Measurements from ENCODE around the gene COLGALT1. TPM values are rescaled to one million over a fixed set of nuclear protein-coding genes. Genes with fewer than 3 reads are reported as not detected.

The COLGALT1 gene
- total RNA-seq, 2 experiments from 2014 or later: 55.4 to 62.0 TPM

DNA sequence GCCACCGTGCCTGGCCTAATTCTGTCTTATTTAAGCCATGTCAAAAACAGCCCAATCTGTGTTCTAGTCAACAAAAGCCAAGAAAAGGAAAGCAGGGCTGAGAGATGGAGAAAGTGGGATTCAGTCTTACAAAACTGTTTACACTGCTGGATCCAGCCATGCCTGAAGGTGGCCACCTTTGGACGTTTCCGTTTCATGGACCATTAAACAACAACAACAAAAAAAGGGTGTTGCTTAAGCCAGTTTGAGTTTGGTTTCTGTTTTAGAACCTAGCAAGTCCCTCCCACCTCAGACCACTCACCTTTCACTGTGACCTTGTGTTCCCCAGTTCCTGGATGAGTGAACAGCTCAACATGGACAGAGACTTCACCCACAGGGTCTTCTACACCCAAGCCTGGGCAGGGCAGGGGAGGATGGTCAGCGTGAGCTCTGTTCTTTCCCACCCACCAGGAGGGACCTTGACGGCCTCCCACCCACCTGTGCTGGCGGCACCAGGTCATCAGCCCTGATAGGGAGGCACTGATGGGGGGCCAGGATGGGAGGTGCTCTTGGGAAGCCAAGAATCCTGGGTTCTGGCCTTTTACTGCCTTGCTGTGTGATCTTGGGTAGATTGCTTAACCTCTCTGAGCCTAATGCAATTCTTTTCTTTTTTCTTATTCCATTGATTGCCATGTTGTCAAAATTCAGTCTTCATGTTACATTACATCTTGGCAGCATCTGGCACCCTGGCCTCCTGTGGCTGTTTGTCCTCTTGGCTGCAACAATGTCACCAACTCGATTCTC, 56.2 kb downstream of the COLGALT1 start:
- Mint-ChIP-seq H3K9me3 (peaks cover 2% of the 10 kb centered on the region), H3K27ac (no peak overlapping the region), H3K4me1 (peaks cover 4% of the 10 kb centered on the region), H3K27me3 (peaks cover 8% of the 10 kb centered on the region), H3K4me3 (no peak overlapping the region), H3K36me3 (ENCODE audit: low read depth) (no peaks in the 10 kb centered on the region)
- DNase-seq: no peak
- POLR2A ChIA-PET: interaction anchor here (0.6 kb wide), 1 partner anchor 1182 kb away, joined by 4 read pairs; no protein-coding TSS in a partner anchor
- CTCF ChIA-PET: interaction anchor here (0.6 kb wide), 2 partner anchors 127 to 229 kb away, joined by 3 read pairs; no protein-coding TSS in a partner anchor

DNA sequence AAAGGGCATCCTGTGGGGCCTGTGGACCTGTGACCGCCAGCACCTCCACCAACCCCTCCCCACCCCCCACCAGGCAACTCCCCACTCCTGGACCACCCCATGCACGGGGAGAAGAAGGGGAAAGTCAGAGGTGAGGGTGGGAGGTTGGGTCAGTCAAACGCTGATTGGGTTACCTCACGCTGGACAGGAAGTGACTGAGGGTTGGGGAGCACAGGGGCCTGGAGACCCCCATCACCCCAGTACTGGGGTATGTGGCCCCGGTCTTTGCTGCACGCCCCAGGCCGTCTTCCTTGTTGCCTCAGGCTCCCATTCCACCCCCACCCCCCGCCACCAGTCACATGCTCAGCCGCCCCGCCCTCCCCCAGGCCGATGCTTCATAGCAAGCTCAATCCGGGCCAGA, 59.0 kb downstream of the COLGALT1 start:
- H3K4me3 Mint-ChIP-seq: no peak overlapping the region
- CTCF ChIA-PET: interaction anchor here (0.6 kb wide), 2 partner anchors 123 kb away, joined by 3 read pairs; no protein-coding TSS in a partner anchor
- no peaks in the 10 kb centered on the region for H3K36me3 Mint-ChIP-seq (ENCODE audit: low read depth)
- peaks cover 2% of the 10 kb centered on the region for H3K4me1 Mint-ChIP-seq
- POLR2A ChIA-PET: no interaction called here
- H3K27ac Mint-ChIP-seq: no peak overlapping the region
- peaks cover 24% of the 10 kb centered on the region for H3K27me3 Mint-ChIP-seq
- no peaks in the 10 kb centered on the region for H3K9me3 Mint-ChIP-seq
- DNase-seq: no peak

DNA sequence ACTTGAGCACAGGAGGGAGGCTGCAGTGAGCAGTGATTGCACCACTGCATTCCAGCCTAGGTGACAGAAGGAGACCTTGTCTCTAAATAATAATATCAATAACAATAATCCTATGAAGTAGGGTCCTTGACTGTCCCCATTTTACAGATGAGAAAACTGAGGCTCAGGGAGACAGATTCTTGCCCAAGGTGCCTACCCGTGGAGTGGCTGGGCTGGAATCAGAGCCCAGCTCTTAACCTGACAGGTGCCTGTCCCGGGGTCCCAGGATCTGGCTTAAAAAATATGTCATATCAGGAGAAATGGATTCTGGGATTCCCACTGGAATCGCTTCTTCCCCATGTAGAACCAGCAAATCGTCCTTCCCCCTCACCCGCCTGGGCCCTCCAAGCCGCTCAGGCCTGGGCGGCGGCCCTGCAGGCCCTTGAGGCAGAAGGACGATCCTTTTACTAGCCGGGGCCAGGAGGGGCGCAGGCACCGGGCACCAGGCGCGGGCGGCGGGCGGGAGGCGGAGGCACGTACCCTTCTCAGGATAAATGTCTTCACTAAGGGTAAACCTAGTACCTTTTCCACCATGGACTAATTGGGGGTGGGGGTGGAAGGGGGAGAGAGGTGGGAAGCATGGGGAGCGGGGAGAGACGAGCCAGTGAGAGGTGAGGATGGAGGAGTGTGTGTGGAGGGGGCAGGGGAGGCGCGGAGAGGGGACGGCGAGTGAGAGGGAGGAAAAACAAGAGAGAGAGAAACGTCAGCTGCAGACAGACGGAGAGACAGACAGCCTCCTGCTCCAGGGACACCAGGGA, 60.6 kb downstream of the COLGALT1 start:
- Mint-ChIP-seq H3K27ac (no peak overlapping the region), H3K36me3 (ENCODE audit: low read depth) (no peaks in the 10 kb centered on the region), H3K27me3 (peaks cover 24% of the 10 kb centered on the region), H3K4me3 (no peak overlapping the region), H3K9me3 (no peaks in the 10 kb centered on the region), H3K4me1 (peaks cover 2% of the 10 kb centered on the region)
- CTCF ChIA-PET: interaction anchor here (1.0 kb wide), 1 partner anchor 10 kb away, joined by 4 read pairs; no protein-coding TSS in a partner anchor
- no peak for DNase-seq
- POLR2A ChIA-PET: no interaction called here

DNA sequence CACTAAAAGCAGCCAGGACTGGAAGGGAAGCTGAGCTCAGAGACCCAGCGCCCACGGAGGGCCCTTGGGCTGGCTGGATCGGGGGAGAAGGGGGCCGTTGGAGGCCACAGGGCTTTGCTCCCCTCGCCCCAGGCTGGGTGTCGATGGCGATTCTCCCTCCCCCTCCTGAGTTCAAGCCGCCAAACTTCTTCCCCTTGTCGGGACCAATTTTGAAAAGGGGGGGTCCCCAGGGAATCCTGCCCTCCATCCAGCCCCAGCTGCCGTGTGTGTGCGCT, 61.2 kb downstream of the COLGALT1 start:
- DNase-seq: no peak
- Mint-ChIP-seq H3K9me3 (no peaks in the 10 kb centered on the region), H3K4me3 (no peak overlapping the region), H3K4me1 (peaks cover 3% of the 10 kb centered on the region), H3K27ac (no peak overlapping the region), H3K36me3 (ENCODE audit: low read depth) (no peaks in the 10 kb centered on the region), H3K27me3 (peaks cover 24% of the 10 kb centered on the region)
- POLR2A ChIA-PET: no interaction called here
- CTCF ChIA-PET: interaction anchor here (0.6 to 1.0 kb wide), 2 partner anchors 10 to 508 kb away, joined by 3 to 4 read pairs; no protein-coding TSS in a partner anchor

DNA sequence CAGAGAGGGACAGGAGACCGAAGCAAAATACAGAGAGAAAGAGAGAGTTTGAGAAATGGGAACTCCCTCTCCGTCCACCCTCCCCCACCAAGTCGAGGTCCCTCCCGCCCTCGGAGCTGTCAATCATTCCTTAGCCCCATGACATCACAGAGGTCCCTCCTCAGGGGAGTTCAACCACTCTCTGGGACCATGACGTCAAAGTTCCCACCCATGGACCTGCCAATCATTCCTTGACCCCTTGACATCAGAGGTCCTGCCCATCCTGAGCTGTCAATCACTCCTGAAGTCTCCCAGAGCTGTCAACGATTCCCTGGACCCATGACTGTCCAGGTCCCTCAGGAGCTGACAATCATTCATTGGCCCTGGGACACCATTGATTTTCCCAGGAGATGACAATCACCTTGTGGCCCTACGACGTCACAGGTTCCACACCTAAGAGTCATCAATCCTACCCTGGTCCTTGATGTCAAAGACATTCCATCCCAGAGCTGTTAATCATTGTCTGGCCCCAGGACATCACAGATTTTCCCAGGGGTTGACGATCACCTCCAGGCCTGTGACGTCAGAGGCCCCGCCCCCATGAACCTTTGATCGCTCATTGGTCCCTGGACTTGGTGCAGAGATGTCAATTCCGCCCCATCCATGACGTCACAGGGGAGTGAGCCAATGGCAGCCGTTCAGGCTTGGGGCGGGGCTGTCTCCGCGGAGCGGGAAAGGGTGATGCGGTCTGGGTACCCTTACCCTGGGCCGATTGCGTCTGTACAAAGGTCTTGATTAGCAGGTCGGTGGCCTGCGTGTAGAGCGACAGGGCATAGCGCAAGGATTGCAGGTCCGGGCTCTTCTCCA, 61.7 kb downstream of the COLGALT1 start:
- POLR2A ChIA-PET: no interaction called here
- CTCF ChIA-PET: interaction anchor here (0.6 to 1.0 kb wide), 2 partner anchors 11 to 507 kb away, joined by 3 to 4 read pairs; no protein-coding TSS in a partner anchor
- Mint-ChIP-seq H3K9me3 (no peaks in the 10 kb centered on the region), H3K27me3 (peaks cover 24% of the 10 kb centered on the region), H3K27ac (no peak overlapping the region), H3K4me3 (no peak overlapping the region), H3K36me3 (ENCODE audit: low read depth) (no peaks in the 10 kb centered on the region), H3K4me1 (peaks cover 5% of the 10 kb centered on the region)
- no peak for DNase-seq

DNA sequence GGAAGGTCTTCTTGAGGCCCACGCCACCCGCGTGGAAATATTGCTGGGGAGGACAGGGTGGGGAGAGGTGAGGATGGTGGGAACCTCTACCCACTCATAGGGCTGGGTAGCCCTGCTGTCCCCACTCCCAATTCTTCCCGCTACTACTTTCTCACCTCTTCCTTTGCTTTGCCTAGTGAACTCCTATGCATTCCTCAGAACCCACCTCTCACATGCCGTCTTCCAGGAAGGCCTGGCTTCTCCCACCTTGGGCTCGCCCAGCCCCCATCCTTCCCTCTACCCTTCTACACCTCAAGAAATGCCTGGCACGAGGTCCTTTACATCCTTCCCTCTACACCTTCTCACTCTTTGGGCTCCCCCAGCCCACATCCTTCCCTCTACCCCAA, 62.4 kb downstream of the COLGALT1 start:
- peaks cover 10% of the 10 kb centered on the region for H3K4me1 Mint-ChIP-seq
- H3K9me3 Mint-ChIP-seq: no peaks in the 10 kb centered on the region
- H3K36me3 Mint-ChIP-seq (ENCODE audit: low read depth): no peaks in the 10 kb centered on the region
- H3K4me3 Mint-ChIP-seq: no peak overlapping the region
- CTCF ChIA-PET: no interaction called here
- POLR2A ChIA-PET: no interaction called here
- DNase-seq: no peak
- H3K27ac Mint-ChIP-seq: no peak overlapping the region
- H3K27me3 Mint-ChIP-seq: peaks cover 24% of the 10 kb centered on the region

DNA sequence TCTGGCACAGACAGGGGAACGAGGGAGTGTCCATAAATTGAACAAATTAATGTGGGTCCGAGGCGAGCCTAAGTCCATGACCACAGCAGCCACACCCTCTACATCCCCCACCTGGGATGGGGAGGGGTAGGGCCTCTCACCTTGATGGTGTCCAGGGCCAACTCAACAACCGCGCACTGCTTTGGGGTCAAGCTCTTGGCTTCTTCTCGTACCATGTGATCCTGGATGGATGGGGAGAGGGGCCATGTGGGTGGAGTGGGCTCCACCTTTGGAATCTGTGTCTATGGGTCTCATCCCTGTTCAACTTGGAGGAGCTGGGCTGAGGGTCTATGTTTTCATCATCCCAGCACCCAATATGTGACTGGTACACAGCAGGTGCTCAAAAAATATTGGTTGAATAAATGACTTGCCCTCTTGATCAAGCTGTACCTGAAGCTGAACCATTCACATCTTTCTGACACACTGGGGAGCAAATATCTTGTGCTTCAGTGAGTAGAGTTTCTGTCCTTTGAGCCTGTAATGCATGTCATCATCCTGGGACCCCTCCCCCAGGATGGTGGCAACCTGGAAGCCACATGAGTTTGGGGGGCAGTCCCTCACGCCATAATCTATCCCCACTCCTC, 62.9 kb downstream of the COLGALT1 start:
- no peak for DNase-seq
- CTCF ChIA-PET: no interaction called here
- Mint-ChIP-seq H3K27me3 (peaks cover 23% of the 10 kb centered on the region), H3K9me3 (no peaks in the 10 kb centered on the region), H3K27ac (no peak overlapping the region), H3K4me1 (peaks cover 11% of the 10 kb centered on the region), H3K4me3 (no peak overlapping the region), H3K36me3 (ENCODE audit: low read depth) (no peaks in the 10 kb centered on the region)
- POLR2A ChIA-PET: interaction anchor here (0.6 kb wide), 1 partner anchor 220 kb away, joined by 5 read pairs; no protein-coding TSS in a partner anchor

DNA sequence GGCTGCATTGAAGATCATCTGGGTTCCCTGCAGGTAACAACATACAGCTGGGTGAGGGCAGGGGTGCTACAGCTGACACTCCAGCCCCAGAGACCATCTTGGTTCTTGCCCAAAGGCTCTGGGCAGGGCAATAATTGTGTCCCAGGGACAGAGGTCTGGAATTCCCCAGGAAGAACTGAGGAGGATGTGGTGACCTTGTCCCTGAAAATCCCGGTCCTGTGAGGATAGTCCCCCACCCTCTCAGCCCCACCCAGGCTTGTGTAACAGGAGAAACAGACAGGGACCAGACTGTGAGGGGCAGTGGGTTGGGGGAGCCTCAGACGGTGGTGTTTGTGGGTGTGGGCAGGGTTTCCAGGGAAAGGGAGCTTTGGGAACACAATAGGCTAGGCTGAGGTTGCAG, 63.5 kb downstream of the COLGALT1 start:
- H3K36me3 Mint-ChIP-seq (ENCODE audit: low read depth): no peaks in the 10 kb centered on the region
- H3K27ac Mint-ChIP-seq: no peak overlapping the region
- H3K9me3 Mint-ChIP-seq: no peaks in the 10 kb centered on the region
- ChIA-PET CTCF (interaction anchor here (0.7 kb wide), 1 partner anchor 143 kb away, joined by 3 read pairs; no protein-coding TSS in a partner anchor), POLR2A (interaction anchor here (0.6 kb wide), 1 partner anchor 221 kb away, joined by 5 read pairs; no protein-coding TSS in a partner anchor)
- H3K4me3 Mint-ChIP-seq: no peak overlapping the region
- peaks cover 11% of the 10 kb centered on the region for H3K4me1 Mint-ChIP-seq
- H3K27me3 Mint-ChIP-seq: peaks cover 22% of the 10 kb centered on the region
- no peak for DNase-seq

DNA sequence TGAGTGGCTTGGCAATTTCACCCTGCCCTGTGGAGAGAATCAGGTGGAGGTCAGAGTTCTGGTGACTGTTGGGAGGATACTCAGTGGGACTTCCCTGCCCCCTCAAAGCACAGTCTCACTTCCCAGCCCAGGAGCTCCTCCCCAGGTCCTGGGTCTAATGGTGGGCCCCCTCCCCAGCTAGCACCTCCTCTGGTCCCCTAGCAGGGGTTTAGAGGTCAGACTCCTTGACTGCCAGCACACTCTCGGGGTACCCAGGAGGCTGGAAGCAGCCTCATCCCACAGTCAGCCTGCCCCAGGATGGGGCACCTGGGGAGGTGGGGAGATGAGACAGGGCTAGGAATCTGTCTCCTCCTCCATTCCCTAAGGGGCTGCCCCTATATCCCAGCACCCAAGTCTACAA, 65.2 kb downstream of the COLGALT1 start:
- peaks cover 11% of the 10 kb centered on the region for H3K4me1 Mint-ChIP-seq
- H3K27ac Mint-ChIP-seq: no peak overlapping the region
- peaks cover 22% of the 10 kb centered on the region for H3K27me3 Mint-ChIP-seq
- no peak for DNase-seq
- H3K9me3 Mint-ChIP-seq: no peaks in the 10 kb centered on the region
- ChIA-PET CTCF (no interaction called here), POLR2A (no interaction called here)
- H3K4me3 Mint-ChIP-seq: no peak overlapping the region
- no peaks in the 10 kb centered on the region for H3K36me3 Mint-ChIP-seq (ENCODE audit: low read depth)

DNA sequence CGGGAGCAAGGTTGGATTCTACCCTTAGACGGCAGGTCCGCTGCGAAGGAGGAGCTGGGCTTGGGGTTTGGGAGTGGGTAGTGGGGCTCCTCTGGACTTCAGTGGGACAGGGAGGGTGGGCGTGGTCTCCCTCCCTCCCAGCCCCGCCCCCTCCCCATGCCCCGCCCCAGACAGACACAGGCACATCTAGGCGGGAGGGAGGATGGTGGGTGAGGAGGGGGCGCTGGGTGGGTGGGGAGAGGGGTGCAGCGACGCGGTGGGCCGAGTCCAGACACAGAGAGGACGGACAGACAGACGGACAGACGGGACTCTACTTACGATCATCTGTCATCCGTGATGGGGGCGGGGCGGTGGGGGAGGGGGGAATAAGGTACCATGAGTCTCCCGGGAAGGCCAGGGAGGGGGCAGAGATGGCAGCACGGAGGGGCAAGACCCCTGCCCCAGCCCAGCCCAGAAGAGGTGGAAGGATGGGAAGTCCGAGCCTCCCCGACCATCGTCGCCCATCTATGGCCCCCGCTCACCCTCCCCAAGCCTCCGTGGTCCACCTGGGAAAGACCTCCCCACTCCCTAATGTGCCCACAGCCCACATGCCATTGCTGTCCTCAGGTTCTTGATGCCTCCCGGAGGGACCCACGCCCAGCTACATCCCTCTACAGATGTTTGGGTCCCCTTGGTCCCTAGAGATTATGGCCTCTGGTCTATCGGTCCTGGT, 67.9 kb downstream of the COLGALT1 start:
- H3K27ac Mint-ChIP-seq: no peak overlapping the region
- DNase-seq: no peak
- ChIA-PET POLR2A (no interaction called here), CTCF (interaction anchor here (2.4 to 2.6 kb wide), 2 partner anchors 13 to 16 kb away, joined by 6 to 19 read pairs; no protein-coding TSS in a partner anchor)
- peaks cover 10% of the 10 kb centered on the region for H3K4me1 Mint-ChIP-seq
- no peak overlapping the region for H3K4me3 Mint-ChIP-seq
- peaks cover 7% of the 10 kb centered on the region for H3K27me3 Mint-ChIP-seq
- no peaks in the 10 kb centered on the region for H3K9me3 Mint-ChIP-seq
- no peaks in the 10 kb centered on the region for H3K36me3 Mint-ChIP-seq (ENCODE audit: low read depth)

DNA sequence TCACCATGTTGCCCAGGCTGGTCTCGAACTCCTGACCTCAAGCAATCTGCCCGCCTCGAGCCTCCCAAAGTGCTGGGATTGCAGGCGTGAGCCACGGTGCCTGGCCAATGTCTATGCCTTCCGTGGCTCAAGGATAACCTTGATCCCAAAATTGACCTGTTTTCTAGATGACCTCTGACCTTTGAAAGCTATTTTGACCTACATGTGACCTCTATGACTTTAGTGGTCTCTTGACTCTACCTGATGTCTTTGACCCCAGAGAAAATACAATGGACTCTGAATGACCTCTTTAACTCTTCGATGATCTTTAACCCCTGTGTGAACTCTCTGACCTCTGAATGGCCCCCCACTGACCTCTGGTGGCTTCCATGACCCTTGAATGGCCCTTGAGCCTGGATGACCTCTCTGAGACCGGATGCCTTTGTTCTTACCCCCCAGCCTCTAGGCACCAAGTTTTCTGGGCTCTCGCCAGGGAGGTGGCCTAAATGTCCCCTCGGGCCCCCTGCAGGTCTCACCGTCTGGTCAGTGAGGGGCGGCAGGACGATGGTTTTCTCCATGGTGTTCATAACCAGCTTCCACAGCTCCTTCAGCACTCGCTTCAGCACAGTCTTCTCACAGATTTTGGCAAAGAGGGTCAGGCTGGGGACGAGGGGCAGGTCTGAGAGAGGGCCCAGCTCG, 69.0 kb downstream of the COLGALT1 start:
- Mint-ChIP-seq H3K27ac (no peak overlapping the region), H3K27me3 (no peaks in the 10 kb centered on the region), H3K4me1 (peaks cover 10% of the 10 kb centered on the region), H3K9me3 (no peaks in the 10 kb centered on the region), H3K4me3 (no peak overlapping the region), H3K36me3 (ENCODE audit: low read depth) (no peaks in the 10 kb centered on the region)
- ChIA-PET CTCF (no interaction called here), POLR2A (no interaction called here)
- DNase-seq: no peak

All from activated CD4-positive, alpha-beta T cell treated with anti-CD3 and anti-CD28 coated beads, Interleukin-2, amount 10 ng/mL, durations not matched to agents 7 days and 5 days (primary cell).